Ishikawa (cell line): ENCODE data around the gene HCN4.

Source experiments
- CEBPB ChIP-seq: IDR thresholded peaks from 2 replicates; pipeline ENCODE4 v1.6.1; 2012
- EGR1 ChIP-seq: IDR thresholded peaks from 2 replicates; pipeline ENCODE4 v1.6.1; 2012
- EP300 ChIP-seq: IDR thresholded peaks from 2 replicates; pipeline ENCODE4 v1.6.1; 2012; ENCODE audit warnings: borderline replicate concordance
- FOXM1 ChIP-seq: IDR thresholded peaks from 2 replicates; pipeline ENCODE4 v1.6.1; 2012; ENCODE audit warnings: low read depth, borderline replicate concordance
- RAD21 ChIP-seq: IDR thresholded peaks from 2 replicates; pipeline ENCODE4 v1.6.1; 2012; ENCODE audit warnings: low read depth
- TEAD4 ChIP-seq: IDR thresholded peaks from 2 replicates; pipeline ENCODE4 v1.6.1; 2012
- TF ChIP-seq, protein P1 (sequence below): IDR thresholded peaks from 2 replicates; pipeline ENCODE4 v1.6.1; 2012; ENCODE audit warnings: low read depth, mild to moderate bottlenecking
- TF ChIP-seq, protein P2 (sequence below): IDR thresholded peaks from 2 replicates; pipeline ENCODE4 v1.6.1; 2012

DNA sequence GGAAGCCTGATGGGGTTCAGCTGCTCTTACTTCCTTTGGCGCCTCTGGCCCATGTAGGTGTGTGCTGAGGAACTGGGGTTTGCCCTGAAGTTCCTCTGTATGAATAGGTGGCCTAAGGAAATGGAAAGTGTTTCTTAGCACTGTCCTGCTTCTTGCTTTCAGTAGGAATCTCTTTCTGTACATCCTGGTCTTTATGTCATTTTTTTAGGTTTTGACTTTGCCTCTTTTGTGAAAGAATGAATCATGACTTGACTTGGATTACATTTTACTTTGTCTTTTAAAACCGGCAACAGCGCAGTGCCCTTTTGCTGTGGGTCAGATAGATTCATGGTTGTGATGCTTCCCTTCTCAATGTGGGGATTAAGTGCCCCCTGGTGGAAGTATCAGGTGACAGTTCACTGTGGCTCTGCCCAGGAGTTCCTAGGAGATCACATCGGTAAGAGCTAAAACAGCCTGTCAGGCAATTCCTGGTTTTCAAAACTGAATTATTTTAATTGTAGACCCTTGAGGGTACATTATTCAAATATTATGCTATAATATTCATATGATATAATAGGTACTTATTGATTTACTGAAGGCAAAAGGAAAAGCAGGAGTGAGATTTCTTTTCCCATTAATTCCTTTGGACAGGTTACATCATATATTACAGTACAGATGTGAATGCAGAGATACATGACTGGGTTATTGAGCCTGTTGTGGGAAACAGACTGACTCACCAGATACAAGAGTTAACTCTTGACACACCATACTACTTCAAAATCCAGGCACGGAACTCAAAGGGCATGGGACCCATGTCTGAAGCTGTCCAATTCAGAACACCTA is 95.4 kb downstream of the HCN4 start:
- TF ChIP-seq, protein P1, sequence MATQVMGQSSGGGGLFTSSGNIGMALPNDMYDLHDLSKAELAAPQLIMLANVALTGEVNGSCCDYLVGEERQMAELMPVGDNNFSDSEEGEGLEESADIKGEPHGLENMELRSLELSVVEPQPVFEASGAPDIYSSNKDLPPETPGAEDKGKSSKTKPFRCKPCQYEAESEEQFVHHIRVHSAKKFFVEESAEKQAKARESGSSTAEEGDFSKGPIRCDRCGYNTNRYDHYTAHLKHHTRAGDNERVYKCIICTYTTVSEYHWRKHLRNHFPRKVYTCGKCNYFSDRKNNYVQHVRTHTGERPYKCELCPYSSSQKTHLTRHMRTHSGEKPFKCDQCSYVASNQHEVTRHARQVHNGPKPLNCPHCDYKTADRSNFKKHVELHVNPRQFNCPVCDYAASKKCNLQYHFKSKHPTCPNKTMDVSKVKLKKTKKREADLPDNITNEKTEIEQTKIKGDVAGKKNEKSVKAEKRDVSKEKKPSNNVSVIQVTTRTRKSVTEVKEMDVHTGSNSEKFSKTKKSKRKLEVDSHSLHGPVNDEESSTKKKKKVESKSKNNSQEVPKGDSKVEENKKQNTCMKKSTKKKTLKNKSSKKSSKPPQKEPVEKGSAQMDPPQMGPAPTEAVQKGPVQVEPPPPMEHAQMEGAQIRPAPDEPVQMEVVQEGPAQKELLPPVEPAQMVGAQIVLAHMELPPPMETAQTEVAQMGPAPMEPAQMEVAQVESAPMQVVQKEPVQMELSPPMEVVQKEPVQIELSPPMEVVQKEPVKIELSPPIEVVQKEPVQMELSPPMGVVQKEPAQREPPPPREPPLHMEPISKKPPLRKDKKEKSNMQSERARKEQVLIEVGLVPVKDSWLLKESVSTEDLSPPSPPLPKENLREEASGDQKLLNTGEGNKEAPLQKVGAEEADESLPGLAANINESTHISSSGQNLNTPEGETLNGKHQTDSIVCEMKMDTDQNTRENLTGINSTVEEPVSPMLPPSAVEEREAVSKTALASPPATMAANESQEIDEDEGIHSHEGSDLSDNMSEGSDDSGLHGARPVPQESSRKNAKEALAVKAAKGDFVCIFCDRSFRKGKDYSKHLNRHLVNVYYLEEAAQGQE = no peak
- TF ChIP-seq, protein P2, sequence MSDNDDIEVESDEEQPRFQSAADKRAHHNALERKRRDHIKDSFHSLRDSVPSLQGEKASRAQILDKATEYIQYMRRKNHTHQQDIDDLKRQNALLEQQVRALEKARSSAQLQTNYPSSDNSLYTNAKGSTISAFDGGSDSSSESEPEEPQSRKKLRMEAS = no peak
- TF ChIP-seq CEBPB = no peak
- TF ChIP-seq FOXM1 = no peak
- no peak for TF ChIP-seq TEAD4
- no peak for TF ChIP-seq EGR1
- peak; percentile 68 for TF ChIP-seq RAD21
- no peak for TF ChIP-seq EP300
